Cardiac muscle cell (in vitro differentiated cells and primary cell): ENCODE results near the gene CHRNE. TPM values are rescaled to one million over a fixed set of nuclear protein-coding genes. Genes with fewer than 3 reads are reported as not detected.
"Not testable (repeated sequence)": the region's sequence is repeated elsewhere in the genome, so short reads cannot be mapped to it uniquely, and the experiment has no call there.

Experiments
- DNase-seq, 2 donors: peaks; one replicate each; pipeline versions ENCODE4 v3.0.0 to v3.0.0-alpha.2; 2010 to 2017; ENCODE audit warnings: low read depth in 1 of 2, low spot score in 1 of 2
- H3K27ac ChIP-seq: fragments of 200-600 bp; sonication (generic); 2 replicates; pipeline ENCODE4 v1.5.1; 2016
- H3K27me3 ChIP-seq: fragments of 200-600 bp; sonication (generic); 2 replicates; pipeline ENCODE4 v1.6.0; 2016; ENCODE audit warnings: control low read depth
- H3K36me3 ChIP-seq: fragments of 200-600 bp; sonication (generic); 2 replicates; pipeline ENCODE4 v1.5.1; 2016; ENCODE audit warnings: control low read depth
- H3K4me1 ChIP-seq: fragments of 200-600 bp; sonication (generic); 2 replicates; pipeline ENCODE4 v1.8.1; 2017; ENCODE audit warnings: low read depth, mild to moderate bottlenecking, mixed run types
- H3K4me3 ChIP-seq: fragments of 200-600 bp; sonication (generic); 2 replicates; pipeline ENCODE4 v1.5.1; 2016; ENCODE audit warnings: mild to moderate bottlenecking
- H3K9me3 ChIP-seq: fragments of 200-600 bp; sonication (generic); 2 replicates; pipeline ENCODE4 v1.5.1; 2017; ENCODE audit warnings: low read depth, mild to moderate bottlenecking, control low read depth
- polyA plus RNA-seq: library from polyadenylated mRNA; unstranded; fragments of >200 nt; fragmentation: Nextera tagmentation; extraction: Ambion mirVana; gene quantifications from 2 replicates; pipeline ENCODE4 v1.2.1, GENCODE V29; 2016
- total RNA-seq: library from RNA; depleted of rRNA; stranded (reverse); fragments of >200 nt; gene quantifications from 2 replicates; pipeline ENCODE4 v1.2.3, GENCODE V29; 2016
- TF ChIP-seq, protein P1 (sequence below): IDR thresholded peaks from 2 replicates; pipeline ENCODE4 v1.5.1; 2012; ENCODE audit warnings: low read depth, mild to moderate bottlenecking, low read length

The CHRNE gene
- total and polyA plus RNA-seq, 2 experiments from 2014 or later, result 1.1 to 1.5 TPM

DNA sequence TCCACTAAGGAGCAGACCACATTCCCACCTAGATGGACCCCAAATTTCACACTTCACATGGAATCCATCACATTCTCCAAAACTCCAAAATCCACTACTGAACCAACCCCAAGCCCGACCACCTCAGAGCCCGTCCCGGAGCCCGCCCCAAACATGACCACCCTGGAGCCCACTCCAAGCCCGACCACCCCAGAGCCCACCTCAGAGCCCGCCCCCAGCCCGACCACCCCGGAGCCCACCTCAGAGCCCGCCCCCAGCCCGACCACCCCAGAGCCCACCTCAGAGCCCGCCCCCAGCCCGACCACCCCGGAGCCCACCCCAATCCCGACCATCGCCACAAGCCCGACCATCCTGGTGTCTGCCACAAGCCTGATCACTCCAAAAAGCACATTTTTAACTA lies 30.7 kb upstream of the CHRNE start:
- no peak for DNase-seq
- H3K27ac ChIP-seq, result peak overlapping the region; percentile 34
- H3K27me3 ChIP-seq, result no peaks in the 10 kb centered on the region
- H3K9me3 ChIP-seq, result no peaks in the 10 kb centered on the region
- TF ChIP-seq, protein P1, sequence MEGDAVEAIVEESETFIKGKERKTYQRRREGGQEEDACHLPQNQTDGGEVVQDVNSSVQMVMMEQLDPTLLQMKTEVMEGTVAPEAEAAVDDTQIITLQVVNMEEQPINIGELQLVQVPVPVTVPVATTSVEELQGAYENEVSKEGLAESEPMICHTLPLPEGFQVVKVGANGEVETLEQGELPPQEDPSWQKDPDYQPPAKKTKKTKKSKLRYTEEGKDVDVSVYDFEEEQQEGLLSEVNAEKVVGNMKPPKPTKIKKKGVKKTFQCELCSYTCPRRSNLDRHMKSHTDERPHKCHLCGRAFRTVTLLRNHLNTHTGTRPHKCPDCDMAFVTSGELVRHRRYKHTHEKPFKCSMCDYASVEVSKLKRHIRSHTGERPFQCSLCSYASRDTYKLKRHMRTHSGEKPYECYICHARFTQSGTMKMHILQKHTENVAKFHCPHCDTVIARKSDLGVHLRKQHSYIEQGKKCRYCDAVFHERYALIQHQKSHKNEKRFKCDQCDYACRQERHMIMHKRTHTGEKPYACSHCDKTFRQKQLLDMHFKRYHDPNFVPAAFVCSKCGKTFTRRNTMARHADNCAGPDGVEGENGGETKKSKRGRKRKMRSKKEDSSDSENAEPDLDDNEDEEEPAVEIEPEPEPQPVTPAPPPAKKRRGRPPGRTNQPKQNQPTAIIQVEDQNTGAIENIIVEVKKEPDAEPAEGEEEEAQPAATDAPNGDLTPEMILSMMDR, result no peak
- H3K4me1 ChIP-seq, result peaks cover 4% of the 10 kb centered on the region
- peaks cover 11% of the 10 kb centered on the region for H3K36me3 ChIP-seq
- H3K4me3 ChIP-seq, result no peak overlapping the region

DNA sequence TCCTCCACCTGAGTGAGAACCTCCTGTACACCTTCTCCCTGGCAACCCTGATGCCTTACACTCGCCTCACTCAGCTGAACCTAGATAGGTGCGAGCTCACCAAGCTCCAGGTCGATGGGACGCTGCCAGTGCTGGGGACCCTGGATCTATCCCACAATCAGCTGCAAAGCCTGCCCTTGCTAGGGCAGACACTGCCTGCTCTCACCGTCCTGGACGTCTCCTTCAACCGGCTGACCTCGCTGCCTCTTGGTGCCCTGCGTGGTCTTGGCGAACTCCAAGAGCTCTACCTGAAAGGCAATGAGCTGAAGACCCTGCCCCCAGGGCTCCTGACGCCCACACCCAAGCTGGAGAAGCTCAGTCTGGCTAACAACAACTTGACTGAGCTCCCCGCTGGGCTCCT lies 29.9 kb upstream of the CHRNE start:
- H3K9me3 ChIP-seq, result no peaks in the 10 kb centered on the region
- TF ChIP-seq, protein P1, result no peak
- DNase-seq, result no peak

DNA sequence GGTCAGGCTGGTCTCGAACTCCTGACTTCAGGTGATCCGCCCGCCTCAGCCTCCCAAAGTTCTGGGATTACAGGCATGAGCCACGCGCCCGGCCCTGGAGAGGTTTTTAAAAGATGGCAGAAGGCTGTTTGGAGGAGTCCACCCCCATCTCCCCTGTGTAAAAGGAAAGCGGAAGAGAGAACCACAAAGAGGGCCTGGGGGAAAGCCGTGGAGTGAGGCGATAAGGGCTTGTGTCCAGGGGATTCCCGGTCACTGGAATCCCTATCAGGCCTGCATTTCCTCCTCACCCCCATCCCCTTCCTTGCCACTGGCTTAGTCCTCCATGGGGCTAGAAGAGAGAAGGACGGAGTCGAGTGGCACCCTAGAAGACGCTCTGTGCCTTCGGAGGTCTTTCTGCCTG lies 29.1 kb upstream of the CHRNE start, which contains the start of gene GP1BA:
Gene GP1BA (plus strand): TSS at position 315 of the 400 bp plus-strand sequence. CDS start 328 bp downstream, outside the sequence.
- no peak for DNase-seq
- H3K4me1 ChIP-seq, result no peaks in the 10 kb centered on the region
- no peaks in the 10 kb centered on the region for H3K27me3 ChIP-seq
- no peaks in the 10 kb centered on the region for H3K9me3 ChIP-seq
- H3K4me3 ChIP-seq, result no peak within 1 kb of the TSS
- no peaks in the 10 kb centered on the region for H3K36me3 ChIP-seq
- no peak within 1 kb of the TSS for H3K27ac ChIP-seq
- TF ChIP-seq, protein P1, result no peak

More for the DNA sequence above, 29.9 kb upstream of the CHRNE start:
- Histone ChIP-seq H3K4me1 (no peaks in the 10 kb centered on the region), H3K36me3 (peaks cover 7% of the 10 kb centered on the region), H3K27me3 (no peaks in the 10 kb centered on the region), H3K4me3 (no peak overlapping the region), H3K27ac (no peak overlapping the region)

DNA sequence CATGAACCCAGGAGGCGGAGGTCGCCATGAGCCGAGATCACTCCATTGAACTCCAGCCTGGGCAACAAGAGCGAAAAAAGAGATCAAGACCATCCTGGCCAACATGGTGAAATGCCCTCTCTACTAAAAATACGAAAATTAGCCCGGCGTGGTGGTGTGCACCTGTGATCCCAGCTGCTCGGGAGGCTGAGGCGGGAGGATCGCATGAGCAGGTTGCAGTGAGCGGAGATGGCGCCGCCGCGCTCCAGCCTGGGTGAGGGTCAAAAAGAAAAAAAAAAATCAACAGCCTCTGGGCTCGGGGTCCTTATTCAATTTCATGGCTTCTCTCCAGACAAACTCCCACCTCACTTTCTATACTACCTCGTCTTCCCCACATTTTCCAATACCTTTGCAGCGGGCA lies 26.0 kb upstream of the CHRNE start:
- TF ChIP-seq, protein P1, result no peak
- H3K4me1 ChIP-seq, result no peaks in the 10 kb centered on the region
- H3K4me3 ChIP-seq, result no peak overlapping the region

DNA sequence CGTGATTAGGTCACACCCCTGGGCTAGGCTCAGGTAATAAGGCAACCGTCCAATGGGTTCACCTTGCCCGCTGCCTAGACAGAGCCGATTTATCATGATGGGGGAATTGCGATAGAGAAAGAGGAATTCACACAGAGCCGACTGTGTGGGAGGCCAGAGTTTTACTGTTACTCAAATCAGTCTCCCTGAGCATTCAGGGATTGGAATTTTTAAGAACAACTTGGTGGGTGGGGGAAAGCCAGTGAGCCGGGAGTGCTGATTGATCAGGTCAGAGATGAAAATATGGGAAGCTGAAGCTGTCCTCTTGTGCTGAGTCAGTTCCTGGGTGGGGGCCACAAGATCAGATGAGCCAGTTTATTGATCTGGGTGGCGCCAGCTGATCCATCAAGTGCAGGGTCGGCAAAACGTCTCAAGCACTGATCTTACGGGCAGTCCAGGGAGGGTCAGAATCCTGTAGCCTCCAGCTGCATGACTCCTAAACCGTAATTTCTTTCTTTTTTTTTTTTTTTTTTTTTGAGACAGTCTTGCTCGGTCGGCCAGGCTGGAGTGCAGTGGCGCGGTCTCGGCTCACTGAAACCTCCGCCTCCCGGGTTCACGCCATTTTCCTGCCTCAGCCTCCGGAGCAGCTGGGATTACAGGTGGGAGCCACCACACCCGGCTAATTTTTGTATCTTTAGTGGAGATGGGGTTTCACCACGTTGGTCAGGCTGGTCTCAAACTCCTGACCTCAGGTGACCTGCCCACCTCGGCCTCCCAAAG lies 23.9 kb upstream of the CHRNE start:
- not testable (repeated sequence) for H3K36me3 ChIP-seq, DNase-seq, H3K27me3 ChIP-seq, H3K27ac ChIP-seq, H3K4me1 ChIP-seq, H3K4me3 ChIP-seq, H3K9me3 ChIP-seq

More for the DNA sequence above, 26.0 kb upstream of the CHRNE start:
- Histone ChIP-seq H3K27ac (no peak overlapping the region), H3K27me3 (no peaks in the 10 kb centered on the region), H3K9me3 (no peaks in the 10 kb centered on the region), H3K36me3 (no peaks in the 10 kb centered on the region)
- DNase-seq, result no peak

DNA sequence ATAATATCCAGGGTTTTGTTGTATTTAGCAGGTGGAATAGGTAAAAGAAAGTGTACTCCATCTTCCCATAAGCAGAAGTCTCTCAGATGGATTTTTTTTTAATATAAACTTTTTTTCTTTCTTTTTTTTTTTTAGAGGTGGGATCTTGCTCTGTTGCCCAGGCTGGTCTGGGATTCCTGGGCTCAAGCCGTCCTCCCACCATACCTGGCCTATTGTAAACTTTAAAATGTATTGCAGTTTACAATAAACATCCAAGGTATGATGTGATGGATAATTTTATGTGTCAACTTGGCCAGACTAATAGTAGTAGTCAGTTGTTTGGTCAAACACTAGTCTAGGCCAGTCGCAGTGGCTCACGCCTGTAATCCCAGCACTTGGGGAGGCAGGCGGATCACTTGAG lies 18.4 kb upstream of the CHRNE start:
- Histone ChIP-seq H3K27me3 (no peaks in the 10 kb centered on the region), H3K27ac (no peak overlapping the region), H3K9me3 (no peaks in the 10 kb centered on the region), H3K36me3 (no peaks in the 10 kb centered on the region), H3K4me3 (no peak overlapping the region), H3K4me1 (peaks cover 7% of the 10 kb centered on the region)
- TF ChIP-seq, protein P1, result no peak
- DNase-seq, result no peak
